SK-N-SH (cell line): ENCODE results near the gene SEMA3A. TPM values are rescaled to one million over a fixed set of nuclear protein-coding genes. Genes with fewer than 3 reads are reported as not detected.

Source experiments
- CTCF ChIA-PET: fragments of 300-600, 350-600 bp; formaldehyde crosslinking; extraction: SDS; loops from one replicate; lab custom pipeline; 2021; lab: Yijun Ruan, JAX
- POLR2A ChIA-PET: fragments of 350-600 bp; sonication (Branson Sonifier 250); formaldehyde crosslinking; extraction: SDS; loops from one replicate; lab custom pipeline; 2020; ENCODE audit warnings: antibody characterized with exemption, inconsistent platforms; lab: Yijun Ruan, JAX
- DNase-seq: peaks from one replicate; pipeline ENCODE4 v3.0.0; 2012
- H2AFZ ChIP-seq: fragments of 200-600 bp; sonication (generic); 2 replicates; pipeline ENCODE4 v1.8.1; 2016; ENCODE audit warnings: antibody characterized with exemption, mild to moderate bottlenecking, low read depth
- H3F3A ChIP-seq: fragments of 200-600 bp; sonication (generic); replicated peaks from 2 replicates; pipeline ENCODE3; 2016; ENCODE audit warnings: antibody characterized with exemption, mild to moderate bottlenecking; ENCODE audit not compliant: insufficient read depth
- H3K27ac ChIP-seq, 2 experiments: fragments of 200-500 bp in 1 of 2; fragments of 200-600 bp in 1 of 2; sonication (Bioruptor generic) in 1 of 2; sonication (generic), shearing (Covaris generic) in 1 of 2; 2 replicates each; pipeline versions ENCODE4 v1.5.1 to v1.6.1; 2014 to 2016; ENCODE audit warnings: low read depth in 2 of 2, inconsistent platforms in 1 of 2, low read length in 1 of 2, mild to moderate bottlenecking in 1 of 2, mixed read lengths in 1 of 2
- H3K27me3 ChIP-seq: fragments of 200-600 bp; sonication (generic), shearing (Covaris generic); 2 replicates; pipeline ENCODE4 v1.6.1; 2016; ENCODE audit warnings: mixed run types; ENCODE audit not compliant: insufficient read depth
- H3K36me3 ChIP-seq, 2 experiments: fragments of 200-500 bp in 1 of 2; fragments of 200-600 bp in 1 of 2; sonication (Bioruptor generic) in 1 of 2; sonication (generic) in 1 of 2; replicated peaks in 1 of 2; 2 replicates each; pipeline versions ENCODE3 to v1.5.1; 2014 to 2016; ENCODE audit warnings: low read length in 1 of 2, mild to moderate bottlenecking in 1 of 2; ENCODE audit not compliant: insufficient read depth in 2 of 2, control insufficient read depth in 1 of 2
- H3K4me1 ChIP-seq, 2 experiments: fragments of 200-500 bp in 1 of 2; fragments of 200-600 bp in 1 of 2; sonication (Bioruptor generic) in 1 of 2; sonication (generic), shearing (Covaris generic) in 1 of 2; 2 replicates each; pipeline versions ENCODE4 v1.5.1 to v1.6.1; 2014 to 2016; ENCODE audit warnings: low read depth in 1 of 2, low read length in 1 of 2, mixed run types in 1 of 2; ENCODE audit not compliant: insufficient read depth in 2 of 2, control insufficient read depth in 1 of 2
- H3K4me2 ChIP-seq: fragments of 200-600 bp; sonication (generic), shearing (Covaris generic); 2 replicates; pipeline ENCODE4 v1.6.1; 2017; ENCODE audit warnings: mixed run types
- H3K4me3 ChIP-seq, 2 experiments: fragments of 200-500 bp in 1 of 2; fragments of 200-600 bp in 1 of 2; sonication (Bioruptor generic) in 1 of 2; sonication (generic), shearing (Covaris generic) in 1 of 2; 2 replicates each; pipeline versions ENCODE4 v1.5.1 to v1.8.1; 2014 to 2016; ENCODE audit warnings: low read depth in 2 of 2, inconsistent platforms in 1 of 2, low read length in 1 of 2, mild to moderate bottlenecking in 1 of 2, mixed read lengths in 1 of 2, moderate library complexity in 1 of 2
- H3K79me2 ChIP-seq: fragments of 200-600 bp; sonication (generic); 2 replicates; pipeline ENCODE4 v1.8.1; 2017; ENCODE audit warnings: mild to moderate bottlenecking; ENCODE audit not compliant: insufficient read depth
- H3K9ac ChIP-seq: fragments of 200-600 bp; sonication (generic); 2 replicates; pipeline ENCODE4 v1.6.1; 2017; ENCODE audit warnings: mixed run types
- H3K9me2 ChIP-seq: fragments of 200-600 bp; sonication (generic); 2 replicates; pipeline ENCODE4 v1.6.1; 2017; ENCODE audit warnings: mixed run types
- H3K9me3 ChIP-seq: fragments of 200-600 bp; sonication (generic); 2 replicates; pipeline ENCODE4 v1.6.1; 2017; ENCODE audit warnings: mixed run types, mild to moderate bottlenecking, moderate library complexity
- H4K20me1 ChIP-seq: fragments of 200-600 bp; sonication (generic); 2 replicates; pipeline ENCODE4 v1.6.1; 2017; ENCODE audit warnings: mild to moderate bottlenecking, mixed run types; ENCODE audit not compliant: insufficient read depth
- ELF1 ChIP-seq: IDR thresholded peaks from 2 replicates; pipeline ENCODE4 v1.4.0; 2012
- EP300 ChIP-seq, 2 experiments: IDR thresholded peaks; 2 replicates each; pipeline versions ENCODE4 v1.4.0 to v1.6.1; 2012; ENCODE audit warnings: borderline replicate concordance in 1 of 2, low read depth in 1 of 2, low read length in 1 of 2
- EZH2phosphoT487 ChIP-seq: fragments of 200-600 bp; sonication (generic); IDR thresholded peaks from 2 replicates; pipeline ENCODE4 v1.6.1; 2017; ENCODE audit warnings: low read depth, mixed run types, mild to moderate bottlenecking, antibody characterized with exemption, moderate library complexity, borderline replicate concordance
- FOSL2 ChIP-seq: IDR thresholded peaks from 2 replicates; pipeline ENCODE4 v1.4.0; 2012; ENCODE audit warnings: low read depth, mild to moderate bottlenecking, moderate library complexity, borderline replicate concordance
- FOXJ3 ChIP-seq: sonication (generic); formaldehyde crosslinking; IDR thresholded peaks from 2 replicates; pipeline ENCODE4 v1.5.1; 2020; ENCODE audit warnings: mild to moderate bottlenecking, missing genetic modification reagents
- FOXM1 ChIP-seq: IDR thresholded peaks from 2 replicates; pipeline ENCODE4 v1.4.0; 2012; ENCODE audit warnings: low read depth, mild to moderate bottlenecking
- GATA2 ChIP-seq: sonication (generic); formaldehyde crosslinking; IDR thresholded peaks from 2 replicates; pipeline ENCODE4 v1.5.0; 2020; ENCODE audit warnings: mild to moderate bottlenecking, missing genetic modification reagents
- JUND ChIP-seq: IDR thresholded peaks from 2 replicates; pipeline ENCODE4 v1.4.0; 2012
- MAX ChIP-seq: IDR thresholded peaks from 2 replicates; pipeline ENCODE4 v1.4.0; 2012; ENCODE audit warnings: low read depth
- MEF2A ChIP-seq: IDR thresholded peaks from 2 replicates; pipeline ENCODE4 v1.4.0; 2012; ENCODE audit warnings: low read depth, borderline replicate concordance
- NFIC ChIP-seq: IDR thresholded peaks from 2 replicates; pipeline ENCODE4 v1.4.0; 2012; ENCODE audit warnings: borderline replicate concordance
- PBX3 ChIP-seq: IDR thresholded peaks from 2 replicates; pipeline ENCODE4; 2012
- POLR2AphosphoS5 ChIP-seq: IDR thresholded peaks from 2 replicates; pipeline ENCODE4 v1.6.1; 2012; ENCODE audit warnings: low read depth, low read length
- RCOR1 ChIP-seq: fragments of 150-350 bp; IDR thresholded peaks from 2 replicates; pipeline ENCODE4 v1.6.1; 2017; ENCODE audit warnings: antibody characterized with exemption, low read length
- RFX5 ChIP-seq: IDR thresholded peaks from 2 replicates; pipeline ENCODE4 v1.6.1; 2012; ENCODE audit warnings: mild to moderate bottlenecking, improper control_type of control experiment, low read length
- RXRA ChIP-seq: IDR thresholded peaks from 2 replicates; pipeline ENCODE4 v1.4.0; 2012; ENCODE audit warnings: low read depth, mild to moderate bottlenecking, borderline replicate concordance
- SIN3A ChIP-seq: IDR thresholded peaks from 2 replicates; pipeline ENCODE4 v1.6.1; 2012; ENCODE audit warnings: low read depth, mild to moderate bottlenecking, low read length, moderate library complexity, borderline replicate concordance
- SMC3 ChIP-seq: IDR thresholded peaks from 2 replicates; pipeline ENCODE4 v1.6.1; 2012; ENCODE audit warnings: low read depth, low read length, improper control_type of control experiment
- TCF12 ChIP-seq: IDR thresholded peaks from 2 replicates; pipeline ENCODE4 v1.4.0; 2012
- TEAD4 ChIP-seq: IDR thresholded peaks from 2 replicates; pipeline ENCODE4 v1.4.0; 2012; ENCODE audit warnings: mild to moderate bottlenecking, borderline replicate concordance; ENCODE audit not compliant: insufficient read depth
- USF1 ChIP-seq: IDR thresholded peaks from 2 replicates; pipeline ENCODE4 v1.4.0; 2012; ENCODE audit warnings: low read depth, borderline replicate concordance
- YY1 ChIP-seq: IDR thresholded peaks from 2 replicates; pipeline ENCODE4 v1.4.0; 2012; ENCODE audit warnings: low read depth, mild to moderate bottlenecking
- ZBTB33 ChIP-seq: IDR thresholded peaks from 2 replicates; pipeline ENCODE4 v1.4.0; 2012; ENCODE audit warnings: low read depth, borderline replicate concordance
- WGBS: methylation state at CpG from one replicate; pipeline ENCODE4 v1.1.6; 2017; ENCODE audit warnings: low lambda C conversion rate; 5-methylcytosine and 5-hydroxymethylcytosine counted together
- polyA plus RNA-seq, 3 experiments: library from polyadenylated mRNA; depleted of rRNA; stranded (reverse); fragments of >200 nt; gene quantifications; 2 replicates each; pipeline ENCODE4 v1.2.3, GENCODE V29; 2012

Gene SEMA3A
- polyA plus RNA-seq, 1 of the 3 experiments (the other 2 are of a cell fraction), result 15.9 TPM

GRCh38 chr7:84088802-84089201 is 105.8 kb downstream of the SEMA3A start:
- no peak for DNase-seq
- Histone ChIP-seq H3K79me2 (no peaks in the 10 kb centered on the region), H3F3A (no peaks in the 10 kb centered on the region), H3K4me2 (0 out of 2 replicates have a peak overlapping the region, but pooled peaks have one; percentile 10), H3K4me3 (no peak overlapping the region), H4K20me1 (no peaks in the 10 kb centered on the region), H3K27ac (no peak overlapping the region), H3K9me3 (no peaks in the 10 kb centered on the region), H3K9ac (0 out of 2 replicates have a peak overlapping the region, but pooled peaks have one; percentile 7), H2AFZ (no peak overlapping the region), H3K9me2 (no peaks in the 10 kb centered on the region), H3K4me1 (peaks cover 0 to 35% of the 10 kb centered on the region in 2 experiments; a peak in 3 of 4 replicates), H3K27me3 (no peaks in the 10 kb centered on the region), H3K36me3 (peaks cover 0 to 5% of the 10 kb centered on the region in 2 experiments)
- POLR2A ChIA-PET, result no interaction called here
- CTCF ChIA-PET, result no interaction called here
- TF ChIP-seq RXRA, result no peak
- no peak for TF ChIP-seq NFIC
- no peak for TF ChIP-seq RFX5
- no peak for TF ChIP-seq ELF1
- TF ChIP-seq ZBTB33, result no peak
- TF ChIP-seq FOSL2, result 0 out of 2 replicates have a peak, but pooled peaks have one; percentile 14
- no peak for TF ChIP-seq SMC3
- no peak for TF ChIP-seq MEF2A
- TF ChIP-seq YY1, result 0 out of 2 replicates have a peak, but pooled peaks have one; percentile 10
- TF ChIP-seq FOXJ3 (CRISPR knock-in tag), result no peak
- TF ChIP-seq TCF12, result no peak
- TF ChIP-seq RCOR1, result no peak
- TF ChIP-seq EZH2phosphoT487, result no peak
- no peak for TF ChIP-seq USF1
- WGBS, result 44% methylated on average over 1 of the region's 1 CpG

GRCh38 chr7:84085998-84086397 is 108.6 kb downstream of the SEMA3A start:
- no peaks in the 10 kb centered on the region for H3K9me2 ChIP-seq
- no peak overlapping the region for H3K9ac ChIP-seq
- no peak overlapping the region for H3K27ac ChIP-seq
- ChIA-PET CTCF (interaction anchor here (1.1 kb wide), 1 partner anchor 168 kb away, joined by 3 read pairs; no protein-coding TSS in a partner anchor), POLR2A (no interaction called here)
- no peaks in the 10 kb centered on the region for H3K9me3 ChIP-seq
- DNase-seq, result no peak
- peaks cover 10% of the 10 kb centered on the region for H3F3A ChIP-seq
- 93% methylated on average over 3 of the region's 3 CpGs for WGBS
- H3K4me2 ChIP-seq, result peak overlapping the region; percentile 27; the same call in 1 of the 2 replicates
- H3K27me3 ChIP-seq, result no peaks in the 10 kb centered on the region
- no peaks in the 10 kb centered on the region for H4K20me1 ChIP-seq
- H2AFZ ChIP-seq, result no peak overlapping the region
- H3K4me1 ChIP-seq, result peaks cover 0 to 25% of the 10 kb centered on the region in 2 experiments; a peak in 3 of 4 replicates
- no peaks in the 10 kb centered on the region for H3K79me2 ChIP-seq
- peaks cover 0 to 5% of the 10 kb centered on the region in 2 experiments for H3K36me3 ChIP-seq
- no peak overlapping the region for H3K4me3 ChIP-seq
- TF ChIP-seq PBX3, result no peak
- no peak for TF ChIP-seq EZH2phosphoT487
- no peak for TF ChIP-seq MEF2A
- TF ChIP-seq TEAD4, result no peak
- TF ChIP-seq RFX5, result no peak
- no peak for TF ChIP-seq MAX
- no peak for TF ChIP-seq GATA2 (CRISPR knock-in tag)
- TF ChIP-seq POLR2AphosphoS5, result no peak
- no peak for TF ChIP-seq SIN3A
- no peak for TF ChIP-seq NFIC
- no peak for TF ChIP-seq JUND
- TF ChIP-seq EP300 (IDR thresholded peaks at IDR 0.05; ENCODE audit: borderline replicate concordance in 1 of 2, low read depth in 1 of 2, low read length in 1 of 2), result no peak
- no peak for TF ChIP-seq FOXM1
- no peak for TF ChIP-seq FOXJ3 (CRISPR knock-in tag)
- TF ChIP-seq YY1, result no peak
